Measurements from ENCODE around the gene ADRA2B.

ADRA2B gene

GRCh38 chr2:96105152-96105915, 11.0 kb downstream of the ADRA2B start:
- H3K36me3 ChIP-seq (ENCODE audit: control insufficient read depth in 1 of 2, insufficient read depth in 2 of 2, low read length in 2 of 2), result no peaks in the 10 kb centered on the region
- peaks cover 0 to 39% of the 10 kb centered on the region in 2 donors for H3K4me1 ChIP-seq (ENCODE audit: control insufficient read depth in 1 of 2, insufficient read depth in 2 of 2, low read length in 2 of 2)
- peaks cover 7 to 9% of the 10 kb centered on the region in 2 donors for H3K9me3 ChIP-seq (ENCODE audit: control insufficient read depth in 1 of 2, low read length in 2 of 2)
- H3K27ac ChIP-seq (ENCODE audit: low read length), result no peak overlapping the region
- H3K4me3 ChIP-seq (ENCODE audit: low read depth in 1 of 2, low read length in 2 of 2), result no peak overlapping the region
- no peaks in the 10 kb centered on the region for H3K27me3 ChIP-seq (ENCODE audit: low read depth, low read length)

DNA sequence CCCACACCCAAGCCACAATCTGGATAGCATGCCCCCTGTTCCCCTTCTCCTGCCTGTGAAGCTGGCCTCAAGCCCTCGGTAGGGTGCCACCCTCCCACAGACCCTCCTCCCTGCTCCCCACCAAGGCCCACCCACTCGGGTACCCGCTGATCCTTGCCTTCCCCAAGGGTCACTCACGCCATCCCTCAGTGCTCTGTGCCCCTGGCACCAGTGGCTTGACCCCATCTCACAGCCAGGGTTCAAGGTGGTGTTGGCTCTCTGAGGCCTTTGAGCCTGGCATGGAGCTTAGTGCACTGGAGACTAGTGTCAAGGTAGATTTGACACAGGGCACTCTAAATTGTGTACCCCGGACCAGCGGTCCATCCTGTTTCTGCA, 11.9 kb downstream of the ADRA2B start:
- Histone ChIP-seq H3K9me3 (ENCODE audit: control insufficient read depth in 1 of 2, low read length in 2 of 2) (peaks cover 7 to 9% of the 10 kb centered on the region in 2 donors), H3K36me3 (ENCODE audit: control insufficient read depth in 1 of 2, insufficient read depth in 2 of 2, low read length in 2 of 2) (no peaks in the 10 kb centered on the region), H3K4me3 (ENCODE audit: low read depth in 1 of 2, low read length in 2 of 2) (no peak overlapping the region), H3K27ac (ENCODE audit: low read length) (no peak overlapping the region), H3K4me1 (ENCODE audit: control insufficient read depth in 1 of 2, insufficient read depth in 2 of 2, low read length in 2 of 2) (peaks cover 0 to 42% of the 10 kb centered on the region in 2 donors), H3K27me3 (ENCODE audit: low read depth, low read length) (no peaks in the 10 kb centered on the region)

GRCh38 chr2:96103761-96104486, 12.4 kb downstream of the ADRA2B start:
- Histone ChIP-seq H3K4me1 (ENCODE audit: control insufficient read depth in 1 of 2, insufficient read depth in 2 of 2, low read length in 2 of 2) (peaks cover 4 to 42% of the 10 kb centered on the region in 2 donors), H3K36me3 (ENCODE audit: control insufficient read depth in 1 of 2, insufficient read depth in 2 of 2, low read length in 2 of 2) (no peaks in the 10 kb centered on the region), H3K4me3 (ENCODE audit: low read depth in 1 of 2, low read length in 2 of 2) (no peak overlapping the region), H3K9me3 (ENCODE audit: control insufficient read depth in 1 of 2, low read length in 2 of 2) (peaks cover 7 to 9% of the 10 kb centered on the region in 2 donors), H3K27me3 (ENCODE audit: low read depth, low read length) (no peaks in the 10 kb centered on the region), H3K27ac (ENCODE audit: low read length) (no peak overlapping the region)

- H3K27me3 ChIP-seq (ENCODE audit: low read depth, low read length), result no peaks in the 10 kb centered on the region
- H3K36me3 ChIP-seq (ENCODE audit: control insufficient read depth in 1 of 2, insufficient read depth in 2 of 2, low read length in 2 of 2), result no peaks in the 10 kb centered on the region
- H3K9me3 ChIP-seq (ENCODE audit: control insufficient read depth in 1 of 2, low read length in 2 of 2), result peaks cover 7 to 9% of the 10 kb centered on the region in 2 donors
- no peak overlapping the region for H3K4me3 ChIP-seq (ENCODE audit: low read depth in 1 of 2, low read length in 2 of 2)
- H3K27ac ChIP-seq (ENCODE audit: low read length), result no peak overlapping the region
- peaks cover 4 to 42% of the 10 kb centered on the region in 2 donors for H3K4me1 ChIP-seq (ENCODE audit: control insufficient read depth in 1 of 2, insufficient read depth in 2 of 2, low read length in 2 of 2)
Measured at GRCh38 chr2:96103187-96103601, 13.2 kb downstream of the ADRA2B start.

GRCh38 chr2:96102596-96103186, 13.7 kb downstream of the ADRA2B start:
- peaks cover 7 to 9% of the 10 kb centered on the region in 2 donors for H3K9me3 ChIP-seq (ENCODE audit: control insufficient read depth in 1 of 2, low read length in 2 of 2)
- H3K36me3 ChIP-seq (ENCODE audit: control insufficient read depth in 1 of 2, insufficient read depth in 2 of 2, low read length in 2 of 2), result no peaks in the 10 kb centered on the region
- no peaks in the 10 kb centered on the region for H3K27me3 ChIP-seq (ENCODE audit: low read depth, low read length)
- no peak overlapping the region for H3K27ac ChIP-seq (ENCODE audit: low read length)
- peaks cover 4 to 41% of the 10 kb centered on the region in 2 donors for H3K4me1 ChIP-seq (ENCODE audit: control insufficient read depth in 1 of 2, insufficient read depth in 2 of 2, low read length in 2 of 2)
- no peak overlapping the region for H3K4me3 ChIP-seq (ENCODE audit: low read depth in 1 of 2, low read length in 2 of 2)

- peaks cover 4 to 37% of the 10 kb centered on the region in 2 donors for H3K4me1 ChIP-seq (ENCODE audit: control insufficient read depth in 1 of 2, insufficient read depth in 2 of 2, low read length in 2 of 2)
Measured at GRCh38 chr2:96100893-96101304, 15.5 kb downstream of the ADRA2B start.

GRCh38 chr2:96099861-96100798, 16.2 kb downstream of the ADRA2B start:
- H3K4me1 ChIP-seq (ENCODE audit: control insufficient read depth in 1 of 2, insufficient read depth in 2 of 2, low read length in 2 of 2), result peaks cover 4 to 37% of the 10 kb centered on the region in 2 donors
- H3K4me3 ChIP-seq (ENCODE audit: low read depth in 1 of 2, low read length in 2 of 2), result no peak overlapping the region
- no peak overlapping the region for H3K27ac ChIP-seq (ENCODE audit: low read length)
- peaks cover 0 to 2% of the 10 kb centered on the region in 2 donors for H3K9me3 ChIP-seq (ENCODE audit: control insufficient read depth in 1 of 2, low read length in 2 of 2)
- H3K27me3 ChIP-seq (ENCODE audit: low read depth, low read length), result no peaks in the 10 kb centered on the region
- no peaks in the 10 kb centered on the region for H3K36me3 ChIP-seq (ENCODE audit: control insufficient read depth in 1 of 2, insufficient read depth in 2 of 2, low read length in 2 of 2)

More at GRCh38 chr2:96100893-96101304, 15.5 kb downstream of the ADRA2B start:
- H3K27ac ChIP-seq (ENCODE audit: low read length), result no peak overlapping the region
- no peak overlapping the region for H3K4me3 ChIP-seq (ENCODE audit: low read depth in 1 of 2, low read length in 2 of 2)
- peaks cover 7 to 9% of the 10 kb centered on the region in 2 donors for H3K9me3 ChIP-seq (ENCODE audit: control insufficient read depth in 1 of 2, low read length in 2 of 2)
- no peaks in the 10 kb centered on the region for H3K27me3 ChIP-seq (ENCODE audit: low read depth, low read length)
- H3K36me3 ChIP-seq (ENCODE audit: control insufficient read depth in 1 of 2, insufficient read depth in 2 of 2, low read length in 2 of 2), result no peaks in the 10 kb centered on the region

- Histone ChIP-seq H3K27ac (ENCODE audit: low read length) (peak overlapping the region; percentile 23), H3K9me3 (ENCODE audit: control insufficient read depth in 1 of 2, low read length in 2 of 2) (no peaks in the 10 kb centered on the region)
Measured at GRCh38 chr2:96098900-96099590, 17.3 kb downstream of the ADRA2B start.

DNA sequence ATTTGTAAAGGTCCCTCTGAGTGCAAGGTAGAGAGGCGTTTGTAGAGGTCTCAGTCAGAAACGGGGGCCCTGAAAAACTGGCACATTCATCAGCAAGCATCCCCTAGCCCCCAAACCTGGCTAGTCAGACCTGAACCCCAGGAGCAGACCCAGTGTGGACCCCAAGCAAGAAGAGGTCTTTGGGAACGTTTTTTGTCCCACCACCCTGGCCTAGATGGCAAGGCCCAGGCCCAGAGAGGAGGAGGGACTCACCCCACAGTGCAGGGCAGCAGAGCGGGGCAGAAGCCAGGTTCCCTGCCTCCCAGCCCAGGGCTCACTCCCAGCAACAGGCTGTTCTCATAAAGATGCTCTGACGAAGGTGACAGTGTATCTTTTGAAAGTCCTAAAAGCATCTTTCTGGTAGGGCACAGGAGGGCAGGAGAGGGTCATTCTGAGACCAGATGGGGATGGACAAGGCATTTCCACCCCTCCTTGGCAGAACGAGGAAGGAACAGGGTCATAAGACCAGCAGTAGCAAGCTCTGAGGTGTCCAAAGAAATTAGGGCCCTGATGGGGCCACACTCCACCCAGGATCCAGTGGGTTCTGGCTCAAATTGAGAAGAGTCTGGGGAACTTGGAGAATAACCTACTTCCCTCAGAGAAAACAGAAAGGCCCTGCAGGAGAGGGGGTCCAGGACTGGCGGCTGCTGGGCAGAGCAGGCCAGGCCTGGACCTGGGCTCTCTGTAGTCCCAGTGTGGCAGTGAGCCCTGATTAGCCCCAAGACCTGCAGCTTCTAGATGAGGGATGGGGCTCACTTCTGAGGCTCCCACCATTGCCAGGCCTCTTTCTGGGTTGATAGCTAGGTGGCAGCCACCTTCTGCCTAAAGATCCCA, 18.2 kb downstream of the ADRA2B start:
- no peak overlapping the region for H3K4me3 ChIP-seq (ENCODE audit: low read depth in 1 of 2, low read length in 2 of 2)
- H3K4me1 ChIP-seq (ENCODE audit: control insufficient read depth in 1 of 2, insufficient read depth in 2 of 2, low read length in 2 of 2), result peaks cover 4 to 37% of the 10 kb centered on the region in 2 donors
- H3K27me3 ChIP-seq (ENCODE audit: low read depth, low read length), result no peaks in the 10 kb centered on the region
- no peaks in the 10 kb centered on the region for H3K36me3 ChIP-seq (ENCODE audit: control insufficient read depth in 1 of 2, insufficient read depth in 2 of 2, low read length in 2 of 2)
- no peaks in the 10 kb centered on the region for H3K9me3 ChIP-seq (ENCODE audit: control insufficient read depth in 1 of 2, low read length in 2 of 2)
- peak overlapping the region; percentile 23 for H3K27ac ChIP-seq (ENCODE audit: low read length)

More at GRCh38 chr2:96098900-96099590, 17.3 kb downstream of the ADRA2B start:
- peaks cover 4 to 37% of the 10 kb centered on the region in 2 donors for H3K4me1 ChIP-seq (ENCODE audit: control insufficient read depth in 1 of 2, insufficient read depth in 2 of 2, low read length in 2 of 2)
- no peak overlapping the region for H3K4me3 ChIP-seq (ENCODE audit: low read depth in 1 of 2, low read length in 2 of 2)
- no peaks in the 10 kb centered on the region for H3K36me3 ChIP-seq (ENCODE audit: control insufficient read depth in 1 of 2, insufficient read depth in 2 of 2, low read length in 2 of 2)
- no peaks in the 10 kb centered on the region for H3K27me3 ChIP-seq (ENCODE audit: low read depth, low read length)

Measured in muscle layer of duodenum (tissue), 2 donors.